IMR-90 (cell line): ENCODE measurements around the gene ZNF385B. TPM values are rescaled to one million over a fixed set of nuclear protein-coding genes. Genes with fewer than 3 reads are reported as not detected.
A peak's percentile ranks its signal among the peaks of the same experiment; 100 is the strongest.

ENCODE experiments used
- ATAC-seq: fragments of 200-7000 bp; cut with Tn5 transposase; 2 replicates; pipeline ENCODE4 v1.9.1; 2020; ENCODE audit warnings: low read depth, mild to moderate bottlenecking, moderate library complexity
- BruUV-seq: library from RNA; stranded (reverse); fragments of 400-500 nt; replicated peaks from 2 replicates; lab custom pipeline; 2021; lab: Mats Ljungman, UMichigan
- CTCF ChIA-PET: fragments of 300-600 bp; formaldehyde crosslinking; extraction: SDS; loops from one replicate; lab custom pipeline; 2021; ENCODE audit warnings: antibody characterized with exemption; lab: Yijun Ruan, JAX
- POLR2A ChIA-PET: fragments of 300-600 bp; sonication (Branson Sonifier 250); formaldehyde crosslinking; loops from one replicate; lab custom pipeline; 2022; ENCODE audit warnings: antibody characterized with exemption; ENCODE audit not compliant: unreplicated experiment; lab: Charles Lee
- DNase-seq: peaks from one replicate; pipeline ENCODE4 v3.0.0; 2013
- H2AFZ ChIP-seq: replicated peaks from 2 replicates; pipeline ENCODE3; 2013; ENCODE audit warnings: low read length, mild to moderate bottlenecking; ENCODE audit not compliant: poor library complexity
- H2AK5ac ChIP-seq: 2 replicates; pipeline ENCODE4 v1.6.1; 2013; ENCODE audit warnings: low read depth, low read length, inconsistent platforms
- H2AK9ac ChIP-seq: replicated peaks from 2 replicates; pipeline ENCODE3; 2013; ENCODE audit warnings: mild to moderate bottlenecking, low read depth, low read length, moderate library complexity; ENCODE audit not compliant: poor library complexity
- H2BK120ac ChIP-seq: 2 replicates; pipeline ENCODE4 v1.6.1; 2013; ENCODE audit warnings: low read depth, low read length, inconsistent platforms
- H2BK15ac ChIP-seq: 3 replicates; pipeline ENCODE4 v1.6.1; 2013; ENCODE audit warnings: low read depth, low read length, inconsistent platforms
- H2BK20ac ChIP-seq: 2 replicates; pipeline ENCODE4 v1.6.1; 2013; ENCODE audit warnings: low read depth, mild to moderate bottlenecking, inconsistent platforms, low read length, moderate library complexity
- H2BK5ac ChIP-seq: 2 replicates; pipeline ENCODE4 v1.6.1; 2013; ENCODE audit warnings: mild to moderate bottlenecking, low read depth, low read length, inconsistent platforms; ENCODE audit not compliant: poor library complexity, severe bottlenecking
- H3K14ac ChIP-seq: replicated peaks from 2 replicates; pipeline ENCODE4 v1.6.1; 2013; ENCODE audit warnings: low read depth, low read length, inconsistent platforms
- H3K18ac ChIP-seq: 2 replicates; pipeline ENCODE4 v1.6.1; 2013; ENCODE audit warnings: low read depth, low read length, control low read depth
- H3K23ac ChIP-seq: 2 replicates; pipeline ENCODE4 v1.6.1; 2013; ENCODE audit warnings: low read depth, low read length, inconsistent platforms
- H3K27ac ChIP-seq: 2 replicates; pipeline ENCODE4 v1.5.1; 2013; ENCODE audit warnings: mild to moderate bottlenecking, control low read depth, low read length; ENCODE audit not compliant: insufficient read depth
- H3K27me3 ChIP-seq: 2 replicates; pipeline ENCODE4 v1.6.1; 2013; ENCODE audit warnings: low read length; ENCODE audit not compliant: control insufficient read depth, insufficient read depth
- H3K36me3 ChIP-seq: 2 replicates; pipeline ENCODE4 v1.6.1; 2013; ENCODE audit warnings: low read length, mixed read lengths; ENCODE audit not compliant: control insufficient read depth, insufficient read depth
- H3K4ac ChIP-seq: 2 replicates; pipeline ENCODE4 v1.6.1; 2013; ENCODE audit warnings: low read depth, low read length, inconsistent platforms
- H3K4me1 ChIP-seq: 2 replicates; pipeline ENCODE4 v1.6.1; 2013; ENCODE audit warnings: low read length, mixed read lengths; ENCODE audit not compliant: control insufficient read depth, insufficient read depth
- H3K4me2 ChIP-seq: 2 replicates; pipeline ENCODE4 v1.6.1; 2013; ENCODE audit warnings: low read depth, mild to moderate bottlenecking, control low read depth, low read length, moderate library complexity
- H3K4me3 ChIP-seq: 2 replicates; pipeline ENCODE4 v1.5.1; 2013; ENCODE audit warnings: low read depth, mild to moderate bottlenecking, control low read depth, low read length, moderate library complexity; ENCODE audit not compliant: insufficient read depth
- H3K56ac ChIP-seq: 2 replicates; pipeline ENCODE4 v1.6.1; 2013; ENCODE audit warnings: low read length, inconsistent platforms; ENCODE audit not compliant: insufficient read depth; ENCODE audit errors: extremely low read depth
- H3K79me1 ChIP-seq, 2 experiments: 2 replicates each; pipeline ENCODE4 v1.6.1; 2013; ENCODE audit warnings: low read length in 2 of 2, inconsistent platforms in 1 of 2, low read depth in 1 of 2
- H3K9ac ChIP-seq: 2 replicates; pipeline ENCODE4 v1.6.1; 2013; ENCODE audit warnings: low read depth, low read length, control low read depth
- H3K9me1 ChIP-seq: 2 replicates; pipeline ENCODE4 v1.6.1; 2013; ENCODE audit warnings: low read length, inconsistent platforms; ENCODE audit not compliant: insufficient read depth
- H3K9me3 ChIP-seq: 2 replicates; pipeline ENCODE4 v1.6.1; 2013; ENCODE audit warnings: low read length; ENCODE audit not compliant: control insufficient read depth, insufficient read depth
- H4K20me1 ChIP-seq: 2 replicates; pipeline ENCODE4 v1.6.1; 2013; ENCODE audit warnings: low read length, inconsistent platforms; ENCODE audit not compliant: insufficient read depth
- H4K5ac ChIP-seq: 2 replicates; pipeline ENCODE4 v1.6.1; 2013; ENCODE audit warnings: mild to moderate bottlenecking, low read depth, low read length, control low read depth
- H4K8ac ChIP-seq, 2 experiments: 2 replicates each; pipeline ENCODE4 v1.6.1; 2013; ENCODE audit warnings: low read depth in 2 of 2, low read length in 2 of 2, control low read depth in 1 of 2, inconsistent platforms in 1 of 2
- H4K91ac ChIP-seq: 2 replicates; pipeline ENCODE4 v1.6.1; 2013; ENCODE audit warnings: low read depth, low read length, inconsistent platforms; ENCODE audit not compliant: insufficient read depth
- CEBPB ChIP-seq: IDR thresholded peaks from 2 replicates; pipeline ENCODE4 v1.6.1; 2012; ENCODE audit warnings: low read depth, low read length, improper control_type of control experiment
- ELK1 ChIP-seq: fragments of 150-350 bp; IDR thresholded peaks from 2 replicates; pipeline ENCODE4 v1.6.1; 2016; ENCODE audit warnings: low read depth, mild to moderate bottlenecking, low read length, moderate library complexity, borderline replicate concordance
- FOS ChIP-seq: fragments of 150-350 bp; IDR thresholded peaks from 2 replicates; pipeline ENCODE4 v1.6.1; 2016; ENCODE audit warnings: low read depth, low read length
- MAFK ChIP-seq: IDR thresholded peaks from 2 replicates; pipeline ENCODE4 v1.6.1; 2012; ENCODE audit warnings: low read depth, low read length, improper control_type of control experiment
- MXI1 ChIP-seq: IDR thresholded peaks from 2 replicates; pipeline ENCODE4 v1.6.1; 2012; ENCODE audit warnings: low read depth, mild to moderate bottlenecking, low read length, moderate library complexity, borderline replicate concordance
- NFE2L2 ChIP-seq: fragments of 150-350 bp; IDR thresholded peaks from 2 replicates; pipeline ENCODE4 v1.6.1; 2016; ENCODE audit warnings: low read depth, mild to moderate bottlenecking, low read length
- POLR2A ChIP-seq: IDR thresholded peaks from 2 replicates; pipeline ENCODE4 v1.6.1; 2012; ENCODE audit warnings: mild to moderate bottlenecking, low read depth, low read length
- RFX5 ChIP-seq: IDR thresholded peaks from 2 replicates; pipeline ENCODE4 v1.8.0; 2012; ENCODE audit warnings: low read depth, mild to moderate bottlenecking, low read length, moderate library complexity
- WGBS, 2 experiments: methylation state at CpG; one replicate each; pipeline versions ENCODE4 v1.1.5 to v1.1.7; 2013; ENCODE audit warnings: missing lambda C conversion rate in 2 of 2; ENCODE audit not compliant: insufficient read length in 1 of 2; ENCODE audit errors: extremely low coverage in 2 of 2; 5-methylcytosine and 5-hydroxymethylcytosine counted together
- dilution Hi-C: fragments of 300-500 bp; cut with HindIII; formaldehyde crosslinking; loops from one replicate; pipeline ENCODE4 v1.14.3; 2018; ENCODE audit warnings: low sequenced_read_pairs; ENCODE audit not compliant: unreplicated experiment
- in situ Hi-C: fragments of 300-500 bp; cut with MboI; formaldehyde crosslinking; loops from 3 replicates; pipeline ENCODE4 v1.14.3; 2019; ENCODE audit warnings: low sequenced_read_pairs, inconsistent platforms, mixed read lengths
- intact Hi-C: fragments of 100-400 bp; cut with micrococcal nuclease; formaldehyde crosslinking; loops from 2 replicates; pipeline ENCODE4 v1.10.0; 2022
- polyA plus RNA-seq, 3 experiments: library from polyadenylated mRNA; depleted of rRNA; stranded (reverse); fragments of >200 nt; gene quantifications; 2 replicates each; pipeline ENCODE4 v1.2.3, GENCODE V29; 2012; ENCODE audit warnings: low replicate concordance in 1 of 3
- total RNA-seq: library from RNA; depleted of rRNA; stranded (reverse); fragments of >200 nt; gene quantifications from 2 replicates; pipeline ENCODE4 v1.2.3, GENCODE V29; 2012

Gene ZNF385B
- total and polyA plus RNA-seq, 2 of the 4 experiments (the other 2 are of a cell fraction): not detected

- no peak overlapping the region for H3K4me2 ChIP-seq
- DNase-seq (no peak), ATAC-seq (no peak)
- no peak overlapping the region for H3K9ac ChIP-seq
- H3K9me1 ChIP-seq: no peaks in the 10 kb centered on the region
- H2BK15ac ChIP-seq: no peak overlapping the region
- no peaks in the 10 kb centered on the region for H3K9me3 ChIP-seq
- POLR2A ChIA-PET: no interaction called here
- no peaks in the 10 kb centered on the region for H4K20me1 ChIP-seq
- H2BK20ac ChIP-seq: no peak overlapping the region
- H2AFZ ChIP-seq: no peak overlapping the region
- H3K23ac ChIP-seq: no peak overlapping the region
- no peak overlapping the region for H2BK120ac ChIP-seq
- no peak overlapping the region for H3K4ac ChIP-seq
- H2BK5ac ChIP-seq: peak overlapping the region; percentile 25
- intact Hi-C loops (no loop called here), in situ Hi-C loops (no loop called here), dilution Hi-C loops (no loop called here)
- H3K79me1 ChIP-seq: no peaks in the 10 kb centered on the region
- CTCF ChIA-PET: no interaction called here
- no peak overlapping the region for H4K91ac ChIP-seq
- no peak overlapping the region for H3K4me3 ChIP-seq
- 100% methylated on average over 1 to 2 of the region's 4 CpGs for WGBS, 2 experiments
- H2AK9ac ChIP-seq: no peak overlapping the region
- H3K56ac ChIP-seq: no peak overlapping the region
- no peak overlapping the region for H2AK5ac ChIP-seq
- no peaks in the 10 kb centered on the region for H3K27me3 ChIP-seq
- no peak overlapping the region for H3K14ac ChIP-seq
- no peak overlapping the region for H4K8ac ChIP-seq
- H3K4me1 ChIP-seq: no peaks in the 10 kb centered on the region
- H4K5ac ChIP-seq: no peak overlapping the region
- no peaks in the 10 kb centered on the region for H3K36me3 ChIP-seq
- no peak for TF ChIP-seq CEBPB
- TF ChIP-seq RFX5: no peak
- no peak for TF ChIP-seq MXI1
- TF ChIP-seq NFE2L2: no peak
- TF ChIP-seq ELK1: no peak
- TF ChIP-seq MAFK: no peak
- TF ChIP-seq POLR2A: no peak
- no peak for TF ChIP-seq FOS
- H3K27ac ChIP-seq: no peak overlapping the region
- BruUV-seq: no TSS peak
- H3K18ac ChIP-seq: no peak overlapping the region
Observed at GRCh38 chr2:179773986-179774385, 87.4 kb downstream of the ZNF385B start.
